GM18508 (cell line): ENCODE data around the gene SMIM35.

ENCODE experiments used
- ATAC-seq: cut with Tn5 transposase; IDR thresholded peaks from one replicate; pipeline ENCODE4 v1.9.1; 2021; ENCODE audit warnings: moderate number of reproducible peaks; ENCODE audit not compliant: insufficient read depth, unreplicated experiment

Gene SMIM35

GRCh38 chr11:118111019-118111743 lies 24.4 kb upstream of the SMIM35 start:
- ATAC-seq = no peak

- no peak for ATAC-seq
Observed at GRCh38 chr11:118109231-118109630, 22.5 kb upstream of the SMIM35 start.

DNA sequence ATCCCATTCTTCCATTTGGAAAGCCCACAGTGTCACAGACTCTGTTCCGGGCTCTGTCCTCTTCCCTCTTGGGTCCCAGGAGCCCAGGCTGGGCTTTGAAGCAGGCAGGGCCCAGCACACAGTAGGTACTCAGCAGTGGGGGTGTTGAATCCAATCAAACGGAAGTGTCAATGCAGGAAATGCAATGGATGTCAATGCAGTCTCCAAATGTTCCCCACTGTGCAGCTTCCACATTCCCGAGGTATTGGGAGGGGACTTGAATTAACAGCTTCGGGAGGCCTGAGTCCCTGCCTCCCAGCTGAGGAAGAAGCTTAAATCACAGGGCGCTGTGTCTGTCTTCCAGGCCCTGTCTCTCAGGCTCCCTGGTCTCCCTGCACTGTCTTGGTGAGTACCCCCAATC lies 21.8 kb upstream of the SMIM35 start:
- ATAC-seq = no peak

DNA sequence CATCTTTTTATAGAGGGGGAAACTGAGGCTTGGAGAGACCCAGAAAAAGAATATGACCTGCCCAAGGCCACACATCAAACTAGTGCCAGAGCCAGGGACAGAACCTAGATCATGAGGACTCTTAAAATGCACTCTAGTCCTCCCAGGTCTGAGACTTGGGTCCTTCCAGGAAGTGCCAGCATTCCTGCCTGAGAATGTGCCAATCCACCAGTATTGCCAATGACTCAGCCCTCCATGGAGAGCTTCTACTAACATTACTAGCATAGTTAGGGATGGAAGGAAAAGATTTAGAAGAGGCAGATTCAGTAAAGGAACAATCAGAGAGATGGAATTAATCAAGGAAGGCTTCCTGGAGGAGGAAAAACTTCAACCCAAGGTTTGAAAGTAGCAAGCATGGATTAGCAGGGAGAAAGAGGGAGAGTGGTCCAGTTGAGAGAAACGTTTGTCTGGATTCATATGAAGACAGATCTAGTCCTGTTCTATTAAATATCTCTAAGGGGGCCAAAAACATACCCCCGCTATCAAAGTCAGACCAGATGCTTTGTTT lies 20.1 kb upstream of the SMIM35 start:
- no peak for ATAC-seq

- ATAC-seq = no peak
Observed at GRCh38 chr11:118105657-118106305, 19.0 kb upstream of the SMIM35 start.

DNA sequence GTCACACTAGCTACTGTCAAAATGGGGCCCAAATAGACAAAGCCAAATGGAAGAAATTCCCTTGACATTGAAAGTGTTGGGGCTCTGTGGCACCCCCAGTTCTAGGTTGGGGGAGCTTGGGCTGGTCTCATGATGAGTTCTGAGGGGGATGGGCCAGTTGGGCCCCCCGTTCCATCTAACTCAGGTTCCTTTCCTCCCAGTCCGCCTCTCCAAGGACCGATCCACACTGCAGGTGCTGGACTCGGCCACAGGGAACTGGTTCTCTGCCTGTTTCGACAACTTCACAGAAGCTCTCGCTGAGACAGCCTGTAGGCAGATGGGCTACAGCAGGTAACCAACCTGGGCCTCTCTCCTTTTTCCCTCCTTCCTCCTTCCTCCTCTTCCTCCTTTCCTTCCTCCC lies 17.7 kb upstream of the SMIM35 start:
- ATAC-seq = no peak

- ATAC-seq = no peak
Observed at GRCh38 chr11:118102721-118103261, 16.0 kb upstream of the SMIM35 start.

DNA sequence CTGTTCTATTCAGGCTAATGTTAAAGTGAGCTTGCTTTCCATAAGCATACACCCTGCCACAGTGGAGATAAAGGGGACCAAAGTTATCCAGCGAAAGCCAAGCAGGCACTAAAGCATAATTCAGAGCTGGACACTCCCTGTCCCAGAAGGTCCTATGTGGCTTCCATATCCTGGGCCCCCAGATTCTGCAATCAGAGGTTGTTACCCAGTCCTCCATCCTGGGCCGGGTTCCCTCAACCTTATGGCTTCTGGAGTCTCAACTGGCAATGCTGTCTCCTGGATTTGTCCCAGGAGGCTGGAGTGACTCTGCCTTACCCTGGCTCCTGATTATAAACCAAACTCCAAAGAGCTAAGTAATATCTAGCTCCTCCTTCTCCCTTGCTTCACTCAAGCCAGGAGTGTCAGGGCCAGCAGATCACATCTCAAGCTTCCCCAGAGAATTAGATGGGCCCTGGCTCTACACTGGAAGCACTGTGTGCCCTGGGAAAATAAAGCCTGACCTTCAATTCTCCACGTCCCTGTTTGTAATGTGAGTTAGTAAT lies 14.0 kb upstream of the SMIM35 start:
- no peak for ATAC-seq

DNA sequence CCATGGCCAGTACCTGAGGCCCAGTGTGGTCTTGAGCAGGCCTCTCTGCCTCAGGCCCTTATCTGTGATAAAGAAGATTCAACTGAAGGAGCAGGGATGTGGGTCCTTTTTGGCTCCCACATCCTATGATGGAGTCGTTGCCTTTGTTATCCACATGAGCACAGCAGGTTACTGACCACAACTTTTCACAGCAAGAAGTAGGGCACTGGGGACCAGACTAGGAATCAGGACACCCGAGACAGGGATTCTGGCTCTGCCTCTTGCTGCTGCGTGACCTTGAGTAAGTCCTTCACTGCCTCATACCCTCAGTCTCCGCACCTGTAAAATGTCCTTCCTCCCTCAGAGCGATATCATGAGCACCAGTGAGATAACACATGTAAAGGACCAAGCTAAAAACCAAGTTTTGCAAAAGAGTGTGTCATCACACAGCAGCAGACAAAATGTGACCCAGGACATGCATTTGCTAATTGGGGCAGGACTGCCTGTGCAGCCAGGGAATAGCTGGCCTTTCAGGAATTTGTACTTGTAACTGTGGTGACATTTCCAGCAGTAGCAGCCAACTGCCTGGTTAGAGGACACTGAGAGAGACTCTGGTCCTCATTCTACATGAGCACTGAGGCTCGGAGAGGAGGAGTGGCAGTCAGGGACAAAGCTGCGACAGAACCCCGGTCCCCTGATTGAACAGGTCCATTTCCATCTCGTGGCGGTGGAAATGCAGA lies 13.2 kb upstream of the SMIM35 start:
- no peak for ATAC-seq

- ATAC-seq = no peak
Observed at GRCh38 chr11:118098996-118099837, 12.5 kb upstream of the SMIM35 start.

DNA sequence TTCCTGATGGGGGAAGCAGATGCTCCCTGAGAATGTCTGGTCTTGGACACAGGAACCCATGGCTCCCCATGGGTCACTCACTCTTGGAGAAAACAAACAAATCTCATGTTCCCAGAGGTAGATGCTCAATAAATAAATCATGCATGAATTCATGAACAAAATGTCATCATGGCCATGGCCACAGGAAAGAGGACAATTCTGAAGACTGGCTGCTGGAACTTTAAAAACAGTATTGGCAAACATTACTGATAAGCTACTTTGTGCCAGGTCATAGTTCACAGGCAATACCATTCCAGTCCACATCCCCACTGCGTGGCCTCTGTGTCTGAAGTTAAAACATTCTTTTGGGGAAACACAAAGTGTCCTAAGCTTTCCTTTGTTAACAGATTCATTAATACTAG lies 9.2 kb upstream of the SMIM35 start:
- ATAC-seq = no peak

- ATAC-seq = no peak
Observed at GRCh38 chr11:118095493-118095892, 8.7 kb upstream of the SMIM35 start.

- ATAC-seq = no peak
Observed at GRCh38 chr11:118092907-118093571, 6.3 kb upstream of the SMIM35 start.

GRCh38 chr11:118091690-118092089 lies 4.9 kb upstream of the SMIM35 start:
- no peak for ATAC-seq

- ATAC-seq = no peak
Observed at GRCh38 chr11:118090545-118091162, 3.9 kb upstream of the SMIM35 start.

DNA sequence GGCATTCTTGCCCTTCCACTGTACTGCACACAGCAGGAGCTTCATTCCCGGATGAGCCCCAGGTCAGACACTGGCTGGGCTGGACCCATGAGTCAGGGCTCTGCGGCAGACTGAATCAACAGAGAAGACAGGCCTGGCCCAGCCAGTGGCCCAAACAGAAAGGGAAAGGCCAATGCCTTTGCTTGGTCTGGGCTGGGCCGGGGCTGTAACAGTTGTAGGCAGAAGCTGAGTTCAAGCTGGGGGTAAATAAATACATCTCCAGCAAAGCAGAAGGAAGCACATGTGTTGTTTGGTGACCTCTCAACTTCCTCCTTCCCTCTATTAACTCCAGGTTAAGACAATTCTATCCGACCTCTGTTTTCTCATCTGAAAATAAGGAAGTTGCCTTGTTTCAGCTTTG lies 1.8 kb upstream of the SMIM35 start:
- no peak for ATAC-seq

GRCh38 chr11:118087931-118088330 lies 1.2 kb upstream of the SMIM35 start:
- no peak for ATAC-seq

DNA sequence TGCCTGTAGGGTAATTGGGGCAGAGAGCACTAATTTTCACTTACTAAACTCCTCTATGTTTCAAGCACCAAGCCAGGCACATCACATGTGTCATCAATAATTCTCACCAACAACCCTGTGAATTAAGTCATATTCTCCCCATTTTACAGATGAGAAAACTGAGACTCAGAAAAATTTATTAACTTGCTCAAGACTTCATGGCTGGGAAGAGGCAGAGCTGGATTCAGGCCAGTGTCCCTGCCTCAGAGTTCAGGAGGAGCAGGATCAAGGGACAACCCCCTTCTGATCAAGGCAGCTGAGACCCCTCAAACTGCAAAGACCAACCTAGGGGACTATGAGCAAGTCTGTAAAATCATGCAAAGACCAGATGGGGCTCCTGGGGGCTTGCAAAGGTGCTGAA lies 2.1 kb downstream of the SMIM35 start:
- ATAC-seq = no peak

DNA sequence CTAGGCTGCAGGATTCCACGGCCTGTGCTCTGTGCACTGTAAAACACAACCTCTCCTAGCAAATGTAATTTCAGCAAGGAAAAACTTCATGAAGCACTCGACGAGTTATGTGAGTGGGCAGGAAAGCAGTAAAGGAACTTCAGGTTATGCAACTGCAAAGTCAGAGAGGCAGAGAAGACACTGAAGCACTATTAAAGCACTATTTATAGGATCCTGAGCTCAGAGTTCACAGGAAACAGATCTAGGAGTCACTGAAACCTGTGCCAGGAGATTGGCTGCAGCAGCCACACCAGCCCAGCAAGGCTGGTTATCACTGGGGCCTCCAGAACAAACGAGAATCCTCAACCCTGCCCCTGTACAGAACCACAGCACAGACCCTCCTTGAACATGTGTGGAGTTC lies 2.5 kb downstream of the SMIM35 start:
- no peak for ATAC-seq
